Measurements from ENCODE around the gene ADGRL3. TPM values are rescaled to one million over a fixed set of nuclear protein-coding genes. Genes with fewer than 3 reads are reported as not detected.

The ADGRL3 gene
- total RNA-seq, 4 donors from 2014 or later: 2.2 to 10.0 (median 4.6) TPM

DNA sequence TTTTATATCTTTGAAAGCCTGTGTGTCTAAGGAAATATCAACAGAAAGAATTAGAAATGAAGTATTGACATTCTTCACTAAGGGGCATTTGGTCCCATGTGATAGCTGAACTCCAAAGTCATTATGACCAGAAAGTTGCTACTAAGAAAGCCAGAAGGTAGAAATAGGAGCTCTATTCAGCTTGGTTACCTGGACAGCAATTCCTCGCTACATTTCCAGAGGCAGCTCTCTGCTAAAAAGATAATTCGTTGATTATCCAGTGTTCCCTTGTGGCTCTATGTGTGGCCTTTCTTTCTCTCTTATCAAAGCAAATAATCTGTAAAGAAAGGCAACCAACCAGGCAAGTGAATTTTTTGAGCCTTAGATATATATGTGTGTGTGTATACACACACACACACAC lies 341.3 kb downstream of the ADGRL3 start:
- Histone ChIP-seq H3K27ac (peak overlapping the region; percentile 8 to 54 (median 42)), H3K4me1 (peaks cover 0 to 15% (median 1%) of the 10 kb centered on the region in 4 donors), H3K36me3 (no peaks in the 10 kb centered on the region), H3K4me3 (no peak overlapping the region), H3K27me3 (no peaks in the 10 kb centered on the region), H3K9me3 (no peaks in the 10 kb centered on the region)
- intact Hi-C loops (cut with DNase I; ENCODE audit: low total_unique reads): no loop called here
- in situ Hi-C loops (cut with MboI; ENCODE audit: low pct_ligation_motif_present in 1 of 4, low pct_unique_long_range_greater_than_20kb in 1 of 4, low sequenced_read_pairs in 3 of 4): no loop called here
- 80% methylated on average over 2 of the region's 2 CpGs; no CpG with 5 or more reads in 1 of the 2 donors for WGBS, 2 donors (ENCODE audit: low coverage in 1 of 2)
- DNase-seq: no peak
- TF ChIP-seq POLR2A (IDR thresholded peaks at IDR 0.05) (no peak), POLR2AphosphoS5 (IDR thresholded peaks at IDR 0.05) (no peak), EP300 (IDR thresholded peaks at IDR 0.05; ENCODE audit: low read depth) (no peak)
- TF ChIP-seq, protein P1, sequence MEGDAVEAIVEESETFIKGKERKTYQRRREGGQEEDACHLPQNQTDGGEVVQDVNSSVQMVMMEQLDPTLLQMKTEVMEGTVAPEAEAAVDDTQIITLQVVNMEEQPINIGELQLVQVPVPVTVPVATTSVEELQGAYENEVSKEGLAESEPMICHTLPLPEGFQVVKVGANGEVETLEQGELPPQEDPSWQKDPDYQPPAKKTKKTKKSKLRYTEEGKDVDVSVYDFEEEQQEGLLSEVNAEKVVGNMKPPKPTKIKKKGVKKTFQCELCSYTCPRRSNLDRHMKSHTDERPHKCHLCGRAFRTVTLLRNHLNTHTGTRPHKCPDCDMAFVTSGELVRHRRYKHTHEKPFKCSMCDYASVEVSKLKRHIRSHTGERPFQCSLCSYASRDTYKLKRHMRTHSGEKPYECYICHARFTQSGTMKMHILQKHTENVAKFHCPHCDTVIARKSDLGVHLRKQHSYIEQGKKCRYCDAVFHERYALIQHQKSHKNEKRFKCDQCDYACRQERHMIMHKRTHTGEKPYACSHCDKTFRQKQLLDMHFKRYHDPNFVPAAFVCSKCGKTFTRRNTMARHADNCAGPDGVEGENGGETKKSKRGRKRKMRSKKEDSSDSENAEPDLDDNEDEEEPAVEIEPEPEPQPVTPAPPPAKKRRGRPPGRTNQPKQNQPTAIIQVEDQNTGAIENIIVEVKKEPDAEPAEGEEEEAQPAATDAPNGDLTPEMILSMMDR (IDR thresholded peaks at IDR 0.05): no peak

- Histone ChIP-seq H3K27ac (no peak overlapping the region), H3K9me3 (no peaks in the 10 kb centered on the region), H3K36me3 (no peaks in the 10 kb centered on the region), H3K4me1 (peaks cover 0 to 15% (median 1%) of the 10 kb centered on the region in 4 donors), H3K4me3 (no peak overlapping the region), H3K27me3 (no peaks in the 10 kb centered on the region)
- TF ChIP-seq EP300 (IDR thresholded peaks at IDR 0.05; ENCODE audit: low read depth) (no peak), POLR2A (IDR thresholded peaks at IDR 0.05) (no peak), POLR2AphosphoS5 (IDR thresholded peaks at IDR 0.05) (no peak)
- TF ChIP-seq, protein P1 (IDR thresholded peaks at IDR 0.05): no peak
- intact Hi-C loops (cut with DNase I; ENCODE audit: low total_unique reads) (no loop called here), in situ Hi-C loops (cut with MboI; ENCODE audit: low pct_ligation_motif_present in 1 of 4, low pct_unique_long_range_greater_than_20kb in 1 of 4, low sequenced_read_pairs in 3 of 4) (no loop called here)
- 90 to 100% methylated on average over 2 to 3 of the region's 3 CpGs for whole genome bisulfite sequencing, 2 donors (ENCODE audit: low coverage in 1 of 2)
- DNase-seq: no peak
Observed at GRCh38 chr4:61543976-61544375, 343.9 kb downstream of the ADGRL3 start.

- TF ChIP-seq POLR2A (IDR thresholded peaks at IDR 0.05) (no peak), POLR2AphosphoS5 (IDR thresholded peaks at IDR 0.05) (no peak), EP300 (IDR thresholded peaks at IDR 0.05; ENCODE audit: low read depth) (no peak)
- TF ChIP-seq, protein P1 (IDR thresholded peaks at IDR 0.05): no peak
- in situ Hi-C loops (cut with MboI; ENCODE audit: low pct_ligation_motif_present in 1 of 4, low pct_unique_long_range_greater_than_20kb in 1 of 4, low sequenced_read_pairs in 3 of 4): no loop called here
- Histone ChIP-seq H3K27me3 (no peaks in the 10 kb centered on the region), H3K9me3 (no peaks in the 10 kb centered on the region), H3K27ac (no peak overlapping the region), H3K36me3 (no peaks in the 10 kb centered on the region), H3K4me1 (peaks cover 0 to 9% (median 0%) of the 10 kb centered on the region in 4 donors), H3K4me3 (no peak overlapping the region)
- DNase-seq: no peak
- WGBS, 2 donors (ENCODE audit: low coverage in 1 of 2): 64 to 72% methylated on average over 3 of the region's 3 CpGs
- intact Hi-C loops (cut with DNase I; ENCODE audit: low total_unique reads): no loop called here
Observed at GRCh38 chr4:61545902-61546480, 345.9 kb downstream of the ADGRL3 start.

DNA sequence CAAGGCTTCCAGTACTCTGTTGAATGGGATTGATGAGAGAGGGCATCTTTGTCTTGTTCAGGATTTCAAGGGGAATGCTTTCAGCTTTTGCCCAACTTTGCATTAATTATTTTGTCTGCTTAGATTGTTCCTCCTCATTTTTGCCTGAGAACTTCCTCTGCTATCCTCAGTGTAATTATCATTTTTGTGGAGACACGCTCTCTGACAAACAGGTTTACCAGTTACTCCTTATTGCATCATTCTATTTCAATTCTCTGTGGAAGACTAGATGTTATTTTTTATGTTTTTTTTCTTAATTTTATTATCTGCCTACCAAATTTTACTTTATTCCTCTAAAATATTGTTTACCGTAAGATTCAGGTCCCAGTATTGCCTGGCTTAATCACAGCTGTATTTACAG lies 349.2 kb downstream of the ADGRL3 start:
- WGBS, 2 donors (ENCODE audit: low coverage in 1 of 2): 85 to 96% methylated on average over 2 of the region's 2 CpGs
- Histone ChIP-seq H3K4me1 (peaks cover 0 to 5% (median 0%) of the 10 kb centered on the region in 4 donors), H3K27me3 (no peaks in the 10 kb centered on the region), H3K9me3 (no peaks in the 10 kb centered on the region), H3K27ac (no peak overlapping the region), H3K4me3 (no peak overlapping the region), H3K36me3 (no peaks in the 10 kb centered on the region)
- TF ChIP-seq POLR2AphosphoS5 (IDR thresholded peaks at IDR 0.05) (no peak), POLR2A (IDR thresholded peaks at IDR 0.05) (no peak), EP300 (IDR thresholded peaks at IDR 0.05; ENCODE audit: low read depth) (no peak)
- TF ChIP-seq, protein P1 (IDR thresholded peaks at IDR 0.05): no peak
- in situ Hi-C loops (cut with MboI; ENCODE audit: low pct_ligation_motif_present in 1 of 4, low pct_unique_long_range_greater_than_20kb in 1 of 4, low sequenced_read_pairs in 3 of 4) (no loop called here), intact Hi-C loops (cut with DNase I; ENCODE audit: low total_unique reads) (no loop called here)
- DNase-seq: no peak

Measured in transverse colon (tissue), 4 donors.